GM12864 (cell line): ENCODE measurements around the gene EFNA4.
"Not testable (repeated sequence)": the region's sequence is repeated elsewhere in the genome, so short reads cannot be mapped to it uniquely, and the experiment has no call there.

ENCODE experiments used
- DNase-seq: peaks from one replicate; pipeline ENCODE4 v3.0.0-alpha.2; 2011; ENCODE audit warnings: low read depth
- H3K4me3 ChIP-seq: 2 replicates; pipeline ENCODE4 v1.5.1; 2011; ENCODE audit warnings: mild to moderate bottlenecking, low read depth, low read length, control low read depth
- CTCF ChIP-seq: IDR thresholded peaks from 2 replicates; pipeline ENCODE4 v1.5.1; 2011; ENCODE audit warnings: low read depth, mild to moderate bottlenecking, moderate library complexity, low read length, control low read depth, inconsistent platforms; ENCODE audit errors: missing control alignments

EFNA4 gene

GRCh38 chr1:155110381-155110780 lies 46.8 kb downstream of the EFNA4 start:
- H3K4me3 ChIP-seq, result no peak overlapping the region
- DNase-seq, result no peak
- no peak for TF ChIP-seq CTCF

DNA sequence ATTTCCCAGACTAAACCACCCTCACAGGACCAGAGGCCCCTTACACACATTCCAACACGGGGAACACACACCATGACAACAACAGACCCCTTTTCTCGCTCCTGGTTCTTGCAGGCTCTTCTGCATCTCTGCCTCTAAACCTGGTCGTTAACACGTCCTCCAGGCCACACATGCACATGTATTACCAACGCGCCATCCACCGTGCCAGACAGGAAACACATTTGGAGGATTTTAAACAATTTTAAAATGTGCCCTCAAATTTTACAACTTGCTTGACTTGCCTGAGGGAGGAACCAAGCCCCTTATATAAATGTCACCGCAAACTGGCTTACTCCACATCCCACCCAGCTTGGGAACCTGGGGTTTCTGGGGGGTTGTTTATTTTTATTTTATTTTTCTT lies 47.3 kb downstream of the EFNA4 start:
- DNase-seq, result no peak
- TF ChIP-seq CTCF, result no peak
- no peak overlapping the region for H3K4me3 ChIP-seq

DNA sequence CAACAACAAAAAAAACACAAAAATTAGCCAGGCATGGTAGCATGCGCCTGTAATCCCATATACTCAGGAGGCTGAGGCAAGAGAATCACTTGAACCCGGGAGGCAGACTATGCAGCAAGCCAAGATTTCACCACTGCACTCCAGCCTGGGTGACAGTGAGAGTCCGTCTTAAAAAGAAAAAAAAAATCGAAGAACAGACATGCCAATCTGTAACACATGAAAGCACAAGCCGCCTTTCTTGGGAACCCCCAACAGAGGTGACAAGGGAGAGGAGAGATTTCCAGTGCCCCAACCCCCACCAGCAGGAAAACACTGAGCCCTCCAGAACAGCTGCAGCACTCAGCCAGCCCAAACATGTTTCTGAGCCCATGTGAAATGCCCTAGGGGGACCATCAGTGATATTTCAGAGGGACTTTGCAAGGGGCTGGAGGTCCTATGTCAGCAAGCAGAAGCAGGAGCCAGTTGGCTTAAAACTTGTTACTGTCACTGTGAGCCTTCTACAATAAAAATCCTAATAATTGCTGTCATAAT lies 50.0 kb downstream of the EFNA4 start:
- no peak overlapping the region for H3K4me3 ChIP-seq
- no peak for DNase-seq
- TF ChIP-seq CTCF, result no peak

GRCh38 chr1:155116113-155116764 lies 52.7 kb downstream of the EFNA4 start:
- no peak for TF ChIP-seq CTCF
- no peak for DNase-seq
- H3K4me3 ChIP-seq, result no peak overlapping the region

- H3K4me3 ChIP-seq, result no peak overlapping the region
- DNase-seq, result no peak
- TF ChIP-seq CTCF, result no peak
These were observed 54.1 kb downstream of the EFNA4 start for GRCh38 chr1:155117610-155118009.

- not testable (repeated sequence) for DNase-seq, H3K4me3 ChIP-seq
These were observed 54.5 kb downstream of the EFNA4 start for GRCh38 chr1:155118090-155118489.
